Gastroesophageal sphincter (tissue), 4 donors: ENCODE data around the gene CEP131. TPM values are rescaled to one million over a fixed set of nuclear protein-coding genes. Genes with fewer than 3 reads are reported as not detected.
"Not testable (repeated sequence)": the region's sequence is repeated elsewhere in the genome, so short reads cannot be mapped to it uniquely, and the experiment has no call there.

ENCODE experiments used
- ATAC-seq: fragments of 150-250 bp; one replicate; pipeline ENCODE4 v1.9.1; 2016; ENCODE audit warnings: mild to moderate bottlenecking, moderate library complexity
- H3K27ac ChIP-seq, 4 donors: fragments of 200-600 bp; sonication (generic) in 3 of 4; 1 replicate in 3 of 4; 2 replicates in 1 of 4; pipeline ENCODE4 v1.5.1; 2016 to 2019
- H3K27me3 ChIP-seq: fragments of 200-600 bp; sonication (generic); one replicate; pipeline ENCODE4 v1.5.1; 2019
- H3K36me3 ChIP-seq, 2 donors: fragments of 200-600 bp; sonication (generic); one replicate each; pipeline ENCODE4 v1.5.1; 2019; ENCODE audit warnings: control low read depth in 1 of 2
- H3K4me1 ChIP-seq, 3 donors: fragments of 200-600 bp; sonication (generic); 1 replicate in 2 of 3; 2 replicates in 1 of 3; pipeline ENCODE4 v1.5.1; 2016 to 2019; ENCODE audit warnings: control low read depth in 2 of 3
- H3K4me3 ChIP-seq, 2 donors: fragments of 200-600 bp; sonication (generic); one replicate each; pipeline ENCODE4 v1.5.1; 2019; ENCODE audit warnings: mild to moderate bottlenecking in 1 of 2, moderate library complexity in 1 of 2
- H3K9me3 ChIP-seq, 3 donors: fragments of 200-600 bp; sonication (generic); one replicate each; pipeline ENCODE4 v1.5.1; 2017 to 2019; ENCODE audit warnings: control low read depth in 2 of 3
- CTCF ChIP-seq, 4 experiments: fragments of 200-600 bp in 2 of 4; fragments of 450-650 bp in 2 of 4; sonication (generic) in 1 of 4; IDR thresholded peaks; one replicate each; pipeline ENCODE4 v1.5.1; 2017 to 2019; ENCODE audit warnings: antibody characterized with exemption in 4 of 4, mild to moderate bottlenecking in 2 of 4, moderate library complexity in 2 of 4
- EP300 ChIP-seq: sonication (generic); formaldehyde crosslinking; IDR thresholded peaks from one replicate; pipeline ENCODE4 v1.6.1; 2017; ENCODE audit warnings: antibody characterized with exemption, mild to moderate bottlenecking
- POLR2A ChIP-seq, 2 donors: fragments of 450-650 bp; IDR thresholded peaks; one replicate each; pipeline ENCODE4 v1.6.1; 2017; ENCODE audit warnings: antibody characterized with exemption in 2 of 2, mild to moderate bottlenecking in 2 of 2, moderate library complexity in 1 of 2
- POLR2AphosphoS5 ChIP-seq: sonication (generic); formaldehyde crosslinking; IDR thresholded peaks from one replicate; pipeline ENCODE4 v1.6.1; 2017; ENCODE audit warnings: antibody characterized with exemption
- WGBS, 2 donors: methylation state at CpG; one replicate each; pipeline ENCODE4 v1.1.5; 2018; ENCODE audit warnings: low coverage in 1 of 2; 5-methylcytosine and 5-hydroxymethylcytosine counted together
- total RNA-seq, 4 donors: library from RNA; depleted of rRNA; stranded (reverse); fragments of >200 nt; gene quantifications; one replicate each; pipeline ENCODE4 v1.1.0, GENCODE V29; 2016

Gene CEP131
- total RNA-seq, 4 donors from 2014 or later, result 4.4 to 12.0 (median 6.4) TPM

GRCh38 chr17:81154961-81155360 is 67.8 kb downstream of the CEP131 start:
- Histone ChIP-seq H3K27me3 (peaks cover 3% of the 10 kb centered on the region), H3K9me3 (no peaks in the 10 kb centered on the region), H3K36me3 (no peaks in the 10 kb centered on the region), H3K4me1 (peaks cover 0 to 4% (median 0%) of the 10 kb centered on the region in 3 donors), H3K27ac (no peak overlapping the region), H3K4me3 (no peak overlapping the region)
- TF ChIP-seq EP300, result no peak
- TF ChIP-seq POLR2A (IDR thresholded peaks at IDR 0.05), result no peak
- no peak for TF ChIP-seq CTCF (IDR thresholded peaks at IDR 0.05)
- no peak for TF ChIP-seq POLR2AphosphoS5
- ATAC-seq, result no peak
- WGBS, 2 donors, result 94% methylated on average over 15 to 17 of the region's 18 CpGs

DNA sequence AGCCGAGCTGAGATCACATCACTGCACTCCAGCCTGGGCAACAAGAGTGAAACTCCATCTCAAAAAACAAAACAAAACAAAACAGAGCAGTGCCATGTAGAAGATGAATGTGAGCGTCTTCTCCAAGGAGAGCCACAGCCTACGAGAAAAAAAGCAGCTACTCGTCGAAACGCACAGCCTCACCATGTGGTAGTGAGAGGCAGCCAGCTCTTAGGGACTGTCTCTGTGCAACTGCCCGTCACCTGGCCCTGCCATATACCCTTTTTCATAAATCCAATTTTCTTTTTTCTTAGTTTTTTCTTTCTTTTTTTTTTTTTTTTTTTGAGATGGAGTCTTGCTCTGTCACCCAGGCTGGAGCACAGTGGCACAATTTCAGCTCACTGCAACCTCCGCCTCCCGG is 68.7 kb downstream of the CEP131 start:
- not testable (repeated sequence) for H3K36me3 ChIP-seq, H3K9me3 ChIP-seq, H3K27ac ChIP-seq, H3K27me3 ChIP-seq, H3K4me1 ChIP-seq, H3K4me3 ChIP-seq, ATAC-seq
- WGBS, 2 donors, result 87 to 94% methylated on average over 5 to 7 of the region's 9 CpGs

GRCh38 chr17:81153340-81153803 is 69.4 kb downstream of the CEP131 start:
- no peaks in the 10 kb centered on the region for H3K36me3 ChIP-seq
- no peak for ATAC-seq
- H3K27me3 ChIP-seq, result no peaks in the 10 kb centered on the region
- H3K4me3 ChIP-seq, result no peak overlapping the region
- no peak overlapping the region for H3K27ac ChIP-seq
- no peak for TF ChIP-seq CTCF (IDR thresholded peaks at IDR 0.05)
- TF ChIP-seq POLR2A (IDR thresholded peaks at IDR 0.05), result no peak
- TF ChIP-seq POLR2AphosphoS5, result no peak
- TF ChIP-seq EP300, result no peak
- H3K4me1 ChIP-seq, result no peaks in the 10 kb centered on the region
- no peaks in the 10 kb centered on the region for H3K9me3 ChIP-seq
- 78 to 87% methylated on average over 6 to 12 of the region's 17 CpGs for WGBS, 2 donors

- ATAC-seq, result no peak
- Histone ChIP-seq H3K4me3 (no peak overlapping the region), H3K27me3 (no peaks in the 10 kb centered on the region), H3K27ac (no peak overlapping the region), H3K36me3 (no peaks in the 10 kb centered on the region), H3K9me3 (no peaks in the 10 kb centered on the region), H3K4me1 (no peaks in the 10 kb centered on the region)
- WGBS, 2 donors, result 79 to 80% methylated on average over 6 to 8 of the region's 8 CpGs
- TF ChIP-seq CTCF (IDR thresholded peaks at IDR 0.05) (no peak), POLR2A (IDR thresholded peaks at IDR 0.05) (no peak), POLR2AphosphoS5 (no peak), EP300 (no peak)
These were observed 70.4 kb downstream of the CEP131 start for GRCh38 chr17:81152288-81152828.

- WGBS, 2 donors, result no CpG with 5 or more reads among the region's 13 CpGs
- no peak overlapping the region for H3K27ac ChIP-seq
- no peak overlapping the region for H3K4me3 ChIP-seq
- H3K9me3 ChIP-seq, result no peaks in the 10 kb centered on the region
- TF ChIP-seq CTCF (IDR thresholded peaks at IDR 0.05), result no peak
- TF ChIP-seq EP300, result no peak
- TF ChIP-seq POLR2A (IDR thresholded peaks at IDR 0.05), result no peak
- no peak for TF ChIP-seq POLR2AphosphoS5
- no peaks in the 10 kb centered on the region for H3K27me3 ChIP-seq
- no peak for ATAC-seq
- no peaks in the 10 kb centered on the region for H3K4me1 ChIP-seq
- no peaks in the 10 kb centered on the region for H3K36me3 ChIP-seq
These were observed 71.5 kb downstream of the CEP131 start for GRCh38 chr17:81151278-81151677.
